SK-MEL-5 (cell line): Measurements from ENCODE around the gene PPIE. TPM values are rescaled to one million over a fixed set of nuclear protein-coding genes. Genes with fewer than 3 reads are reported as not detected.
"Not testable (repeated sequence)": the region's sequence is repeated elsewhere in the genome, so short reads cannot be mapped to it uniquely, and the experiment has no call there.

Experiments
- DNase-seq: peaks from one replicate; pipeline ENCODE4 v3.0.0-alpha.2; 2016; ENCODE audit warnings: low read depth, low spot score
- in situ Hi-C: cut with HindIII; loops from 2 replicates; pipeline ENCODE4 v1.10.0; 2016; ENCODE audit warnings: low sequenced_read_pairs, high pct_unique_total_duplicates, low pct_unique_long_range_greater_than_20kb
- total RNA-seq: library from RNA; depleted of rRNA; stranded (reverse); fragments of >200 nt; shearing (Covaris generic); gene quantifications from 2 replicates; pipeline ENCODE4 v1.2.3, GENCODE V29; 2014

Gene PPIE
- total RNA-seq, 1 experiment from 2014 or later = 33.3 TPM

- no peak for DNase-seq
- in situ Hi-C loops = no loop called here
Observed at GRCh38 chr1:39751595-39751994, 12.9 kb downstream of the PPIE start.

- in situ Hi-C loops = no loop called here
Observed at GRCh38 chr1:39752703-39753102, 14.0 kb downstream of the PPIE start.

DNA sequence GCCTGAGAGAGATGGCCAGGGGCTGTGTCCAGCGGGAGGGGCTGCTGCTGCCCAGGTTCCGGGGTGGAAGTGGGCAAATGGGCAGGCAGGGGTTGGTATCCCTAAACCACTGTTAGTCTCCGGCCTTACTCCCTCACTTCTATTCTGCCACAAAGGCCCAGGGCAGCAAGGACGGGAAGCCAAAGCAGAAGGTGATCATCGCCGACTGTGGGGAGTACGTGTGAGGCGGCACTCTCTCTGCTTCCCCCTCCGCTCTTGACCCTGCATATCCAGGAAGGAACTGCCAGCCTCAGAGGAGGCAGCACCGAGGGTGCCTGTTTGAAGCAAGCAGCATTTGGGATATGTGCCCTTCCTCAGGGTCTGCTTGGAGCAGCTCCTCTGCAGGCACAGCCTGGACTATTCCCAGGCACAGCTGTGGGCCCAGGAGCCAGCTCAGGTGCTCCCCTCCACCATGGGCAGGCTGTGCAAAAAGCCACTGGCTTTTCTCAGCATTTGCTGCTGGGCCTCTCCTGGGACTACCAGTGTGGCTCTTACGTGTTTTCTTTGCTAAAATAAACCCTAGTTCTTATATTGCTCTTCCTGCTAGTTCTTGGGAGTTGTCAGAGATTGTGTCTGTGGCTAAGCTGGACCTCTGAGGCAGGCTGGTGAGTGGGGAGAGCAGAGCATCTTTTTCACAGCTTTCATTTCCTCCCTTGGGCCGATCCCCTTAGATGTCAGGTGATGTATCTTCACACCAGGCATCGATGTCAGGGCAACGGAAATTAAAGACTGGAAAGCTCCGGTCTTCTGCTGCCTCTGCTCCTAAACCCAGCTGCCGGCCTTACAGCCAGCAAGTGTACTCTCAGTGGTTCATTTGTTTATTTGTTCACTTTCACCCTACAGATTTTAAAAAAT, 14.7 kb downstream of the PPIE start:
- in situ Hi-C loops = no loop called here
- DNase-seq = no peak

More at GRCh38 chr1:39752703-39753102, 14.0 kb downstream of the PPIE start:
- no peak for DNase-seq

GRCh38 chr1:39754026-39754570, 15.4 kb downstream of the PPIE start:
- in situ Hi-C loops = no loop called here

GRCh38 chr1:39754906-39755504, 16.3 kb downstream of the PPIE start:
- DNase-seq = no peak
- in situ Hi-C loops = no loop called here

More at GRCh38 chr1:39754026-39754570, 15.4 kb downstream of the PPIE start:
- DNase-seq = no peak

GRCh38 chr1:39755965-39756659, 17.4 kb downstream of the PPIE start:
- no peak for DNase-seq
- in situ Hi-C loops = no loop called here

DNA sequence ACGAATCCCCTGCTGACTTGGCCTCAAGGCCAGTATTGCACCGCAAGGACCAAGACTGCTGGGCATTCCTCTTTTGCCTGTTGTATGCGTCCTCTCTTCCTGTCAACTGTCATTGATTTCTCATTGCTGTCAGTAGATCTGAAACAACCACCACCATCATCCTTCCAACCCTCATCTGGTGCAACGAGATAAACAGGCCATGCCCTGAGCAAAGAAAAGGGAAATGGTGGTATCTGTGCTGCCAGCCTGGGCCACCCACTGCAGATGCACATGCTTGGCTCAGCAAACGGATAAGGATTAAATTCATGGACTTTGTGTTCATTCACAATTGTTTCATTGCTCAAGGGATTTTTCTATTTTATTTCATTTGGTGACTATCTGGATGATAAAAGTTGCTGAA, 18.8 kb downstream of the PPIE start:
- DNase-seq = no peak

DNA sequence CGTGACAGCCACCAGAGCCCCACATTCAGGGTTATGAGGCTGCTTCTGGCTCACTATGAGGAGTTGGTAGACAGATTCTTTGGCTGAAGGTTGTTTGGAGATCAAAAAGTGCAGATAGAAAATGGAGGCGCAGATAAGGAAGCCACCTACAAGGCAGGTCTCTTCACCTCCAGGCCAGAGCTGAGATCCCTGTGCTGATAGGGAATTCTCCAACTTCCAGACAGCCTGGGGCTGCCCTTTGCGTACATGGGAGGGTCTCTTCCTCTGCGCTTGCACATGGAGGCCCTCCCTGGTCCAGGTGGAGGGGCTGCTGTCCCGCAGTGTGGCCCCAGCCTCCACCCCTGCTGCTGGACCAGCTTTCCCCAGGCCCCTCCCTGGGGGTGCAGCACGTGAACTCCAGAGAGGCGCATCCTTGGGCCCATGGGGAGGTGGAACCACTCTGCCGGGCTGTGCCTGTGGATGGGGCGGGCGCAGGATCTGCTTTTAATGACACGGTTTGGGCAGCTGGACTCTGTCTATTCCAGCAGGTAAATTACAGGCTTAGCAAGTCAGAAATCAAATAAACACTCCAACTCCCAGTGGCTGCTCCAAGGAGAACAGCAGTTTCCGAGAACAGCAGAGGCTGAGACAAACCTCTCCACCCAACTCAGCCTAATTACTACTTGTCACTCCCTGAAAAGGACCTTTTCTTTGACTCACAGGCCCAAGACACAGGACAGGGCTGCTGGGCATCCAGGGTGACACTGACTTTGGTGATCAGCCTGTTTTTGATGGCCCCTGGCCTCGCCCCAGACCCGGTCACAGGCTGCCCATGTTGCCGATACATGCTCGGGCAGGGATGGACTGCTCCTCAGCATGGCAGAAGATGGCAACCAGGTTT, 20.1 kb downstream of the PPIE start:
- DNase-seq = no peak
- in situ Hi-C loops = no loop called here

More for the DNA sequence above, 18.8 kb downstream of the PPIE start:
- in situ Hi-C loops = no loop called here

- no peak for DNase-seq
- in situ Hi-C loops = no loop called here
Observed at GRCh38 chr1:39759436-39759726, 20.7 kb downstream of the PPIE start.

GRCh38 chr1:39760074-39761008, 21.7 kb downstream of the PPIE start:
- no peak for DNase-seq
- in situ Hi-C loops = no loop called here

- in situ Hi-C loops = no loop called here
- no peak for DNase-seq
Observed at GRCh38 chr1:39761016-39761415, 22.3 kb downstream of the PPIE start.

DNA sequence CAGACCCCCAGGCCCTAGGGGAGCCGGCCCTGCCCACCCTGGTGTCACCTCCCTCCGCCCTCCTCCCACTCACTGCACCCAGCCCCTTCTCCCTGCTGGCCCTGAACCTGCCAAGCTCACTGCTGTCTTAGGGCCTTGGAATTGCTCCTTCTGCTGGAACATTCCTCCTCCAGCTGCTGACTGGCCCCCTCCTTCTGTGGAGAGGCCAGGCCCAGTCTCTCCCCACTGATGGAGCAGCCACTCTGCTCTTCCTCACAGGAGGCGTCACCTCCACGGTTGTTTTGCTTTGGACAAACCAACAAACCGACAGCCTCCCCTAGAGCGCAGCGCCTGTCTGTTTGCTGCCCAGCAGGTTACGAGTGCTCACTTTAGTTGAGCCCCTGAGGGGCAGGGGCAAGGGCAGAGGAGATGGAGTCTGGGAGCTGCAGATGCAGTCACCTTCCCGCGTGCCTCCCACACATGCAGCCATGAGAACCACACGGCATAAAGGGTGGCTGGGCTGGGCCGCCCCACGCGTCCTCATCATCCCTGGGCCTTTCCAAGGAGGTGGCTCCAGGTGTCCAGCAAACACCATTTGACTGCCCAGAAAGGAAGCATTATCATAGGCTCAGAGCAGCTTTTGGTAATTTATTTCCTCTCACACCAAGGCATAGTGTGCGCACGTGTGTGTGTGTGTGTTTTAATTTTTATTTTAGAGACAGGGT, 23.0 kb downstream of the PPIE start:
- in situ Hi-C loops = no loop called here
- no peak for DNase-seq

- DNase-seq = no peak
- in situ Hi-C loops = no loop called here
Observed at GRCh38 chr1:39762550-39763540, 24.2 kb downstream of the PPIE start.

- not testable (repeated sequence) for DNase-seq
Observed at GRCh38 chr1:39763619-39764374, 25.1 kb downstream of the PPIE start.

More at GRCh38 chr1:39763619-39764374, 25.1 kb downstream of the PPIE start:
- in situ Hi-C loops = not testable (repeated sequence)
